Suppressor macrophage treated with lipopolysaccharide for 1 hour (primary cell): ENCODE results near the gene COQ3.

Experiments
- DNase-seq, 3 donors: peaks; one replicate each; pipeline ENCODE4 v3.0.0-alpha.2; 2020 to 2022

COQ3 gene

GRCh38 chr6:99324996-99325395, 69.0 kb downstream of the COQ3 start:
- DNase-seq: no peak
